Vagina (tissue), 2 donors: ENCODE results near the gene TJP1.

ENCODE experiments used
- POLR2A ChIP-seq, 2 donors: fragments of 450-650 bp; IDR thresholded peaks; one replicate each; pipeline ENCODE4 v1.6.1; 2017; ENCODE audit warnings: antibody characterized with exemption in 2 of 2, mild to moderate bottlenecking in 2 of 2, moderate library complexity in 2 of 2
- POLR2AphosphoS5 ChIP-seq, 2 donors: sonication (generic); formaldehyde crosslinking; IDR thresholded peaks; one replicate each; pipeline ENCODE4 v1.9.0; 2017; ENCODE audit warnings: antibody characterized with exemption in 2 of 2, mild to moderate bottlenecking in 2 of 2, low read depth in 1 of 2; ENCODE audit not compliant: insufficient read depth in 1 of 2

DNA sequence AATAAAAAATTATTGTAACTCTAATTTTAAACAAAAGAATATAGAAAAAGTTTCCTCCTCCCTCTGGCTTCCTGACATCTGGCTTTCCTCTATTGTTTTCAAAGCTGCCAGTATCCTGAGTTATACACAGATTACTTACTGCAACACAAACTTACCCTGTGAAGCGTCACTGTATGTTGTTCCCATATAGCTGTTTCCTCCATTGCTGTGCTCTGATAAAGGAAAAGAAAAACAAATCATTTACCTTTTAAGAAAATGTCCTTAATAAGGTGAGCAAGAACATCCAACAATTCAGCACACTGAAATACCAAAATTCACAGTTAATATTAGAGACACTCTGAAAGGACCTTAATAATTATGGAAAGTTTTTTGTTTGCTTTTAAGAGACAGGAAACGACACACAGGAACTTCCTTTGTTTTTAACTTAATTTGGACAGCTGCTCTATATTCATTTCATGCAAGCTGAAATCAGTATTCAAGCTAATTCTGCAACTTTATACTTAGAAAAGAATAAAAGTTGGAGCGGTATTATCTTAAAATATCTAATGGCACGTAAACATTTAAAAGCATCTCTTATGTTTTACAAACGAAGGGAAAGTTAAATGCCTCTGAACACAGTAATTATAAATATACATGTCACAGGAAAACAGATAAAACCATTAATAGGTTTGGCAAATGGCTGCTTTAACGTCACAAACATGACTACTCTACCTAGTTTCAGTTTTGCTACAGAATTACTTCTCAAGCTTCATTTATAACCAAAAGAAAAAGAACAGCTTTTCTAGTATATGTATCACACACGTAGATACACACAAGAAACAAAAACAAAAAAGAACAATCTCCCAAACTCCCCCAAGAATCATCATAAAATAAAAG, 21.5 kb downstream of the TJP1 start:
- TF ChIP-seq POLR2A (IDR thresholded peaks at IDR 0.05) (no peak), POLR2AphosphoS5 (IDR thresholded peaks at IDR 0.05; ENCODE audit: insufficient read depth in 1 of 2, low read depth in 1 of 2) (no peak)
